Fibroblast of the aortic adventitia (primary cell): ENCODE measurements around the gene PHRF1. TPM values are rescaled to one million over a fixed set of nuclear protein-coding genes. Genes with fewer than 3 reads are reported as not detected.

Experiments
- DNase-seq: peaks from one replicate; pipeline ENCODE4 v3.0.0-alpha.2; 2010; ENCODE audit warnings: low read depth
- H3K4me3 ChIP-seq: 2 replicates; pipeline ENCODE4 v1.5.1; 2011; ENCODE audit warnings: low read depth, mild to moderate bottlenecking, control low read depth, low read length, moderate library complexity
- small RNA-seq: library from RNA; depleted of rRNA; stranded (forward); fragments of <200 nt; gene quantifications from one replicate; pipeline ENCODE3, GENCODE V24; 2012
- total RNA-seq: library from RNA; depleted of rRNA; stranded (reverse); fragments of >200 nt; gene quantifications from 2 replicates; pipeline ENCODE4 v1.2.3, GENCODE V29; 2012; ENCODE audit warnings: low replicate concordance
- TF ChIP-seq, protein P1 (sequence below): IDR thresholded peaks from 2 replicates; pipeline ENCODE4 v1.5.1; 2011; ENCODE audit warnings: mild to moderate bottlenecking, low read length, control low read depth, inconsistent platforms; ENCODE audit not compliant: insufficient read depth

Gene PHRF1
- total RNA-seq, 1 donor: 27.6 TPM

DNA sequence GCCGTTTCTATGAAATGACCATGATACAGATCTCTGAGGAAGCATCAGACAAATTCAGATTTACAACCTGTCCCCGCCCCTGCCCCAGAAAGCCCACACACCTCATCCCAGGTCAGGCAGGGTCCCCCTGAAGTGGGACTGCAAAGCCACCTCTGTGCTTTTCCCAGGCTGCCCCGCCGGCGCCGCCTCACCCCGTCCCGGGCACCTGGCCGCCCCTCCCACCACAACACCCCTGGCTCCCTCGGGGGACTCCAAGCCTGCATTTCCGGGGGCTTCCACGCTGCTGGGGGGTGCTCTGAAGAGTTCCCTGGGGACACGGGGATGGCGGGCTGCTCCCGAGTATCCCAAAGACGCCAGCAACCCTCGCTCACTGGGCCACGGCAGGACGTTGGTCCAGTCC, 84.0 kb downstream of the PHRF1 start:
- TF ChIP-seq, protein P1, sequence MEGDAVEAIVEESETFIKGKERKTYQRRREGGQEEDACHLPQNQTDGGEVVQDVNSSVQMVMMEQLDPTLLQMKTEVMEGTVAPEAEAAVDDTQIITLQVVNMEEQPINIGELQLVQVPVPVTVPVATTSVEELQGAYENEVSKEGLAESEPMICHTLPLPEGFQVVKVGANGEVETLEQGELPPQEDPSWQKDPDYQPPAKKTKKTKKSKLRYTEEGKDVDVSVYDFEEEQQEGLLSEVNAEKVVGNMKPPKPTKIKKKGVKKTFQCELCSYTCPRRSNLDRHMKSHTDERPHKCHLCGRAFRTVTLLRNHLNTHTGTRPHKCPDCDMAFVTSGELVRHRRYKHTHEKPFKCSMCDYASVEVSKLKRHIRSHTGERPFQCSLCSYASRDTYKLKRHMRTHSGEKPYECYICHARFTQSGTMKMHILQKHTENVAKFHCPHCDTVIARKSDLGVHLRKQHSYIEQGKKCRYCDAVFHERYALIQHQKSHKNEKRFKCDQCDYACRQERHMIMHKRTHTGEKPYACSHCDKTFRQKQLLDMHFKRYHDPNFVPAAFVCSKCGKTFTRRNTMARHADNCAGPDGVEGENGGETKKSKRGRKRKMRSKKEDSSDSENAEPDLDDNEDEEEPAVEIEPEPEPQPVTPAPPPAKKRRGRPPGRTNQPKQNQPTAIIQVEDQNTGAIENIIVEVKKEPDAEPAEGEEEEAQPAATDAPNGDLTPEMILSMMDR: no peak
- DNase-seq: no peak

DNA sequence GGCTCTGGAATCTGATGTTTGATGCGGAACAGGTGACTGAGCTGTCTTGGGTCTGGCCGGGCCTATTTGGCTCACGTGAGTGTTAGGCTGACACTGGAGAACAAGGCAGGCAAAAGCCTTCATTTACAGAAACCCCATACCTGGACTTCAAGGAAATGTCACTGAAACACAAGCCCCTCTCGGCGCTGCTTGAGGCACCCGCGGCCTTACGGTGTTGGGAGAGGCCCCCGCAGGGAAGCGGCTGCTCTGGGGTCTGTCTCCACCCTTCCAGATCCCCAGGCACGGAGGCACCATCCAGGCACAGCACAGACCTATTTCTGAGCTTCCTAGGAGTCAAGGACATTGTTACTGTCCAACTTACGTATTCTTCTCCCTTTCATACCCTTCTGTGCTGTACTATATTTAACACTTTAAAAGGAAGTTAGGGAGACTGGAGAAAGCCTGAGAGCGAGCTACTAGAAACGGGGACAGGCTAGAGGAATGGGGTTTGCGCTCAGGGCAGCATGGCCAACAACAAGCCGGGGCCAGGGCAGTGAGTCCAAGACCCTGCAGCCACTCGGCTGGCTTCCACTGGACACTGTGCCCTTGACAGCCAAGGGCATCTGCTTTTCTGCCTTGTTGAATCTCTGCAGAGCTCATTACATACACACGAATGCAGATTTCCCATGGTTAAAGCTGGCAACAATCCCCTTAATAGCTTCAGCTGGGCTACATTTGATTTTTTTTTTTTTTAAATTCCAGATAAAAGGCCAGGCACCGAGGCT, 84.6 kb downstream of the PHRF1 start:
- DNase-seq: no peak
- TF ChIP-seq, protein P1: no peak
- H3K4me3 ChIP-seq: no peak overlapping the region

More for the DNA sequence above, 84.0 kb downstream of the PHRF1 start:
- no peak overlapping the region for H3K4me3 ChIP-seq

Small RNAs within 50 kb of the gene (small RNA-seq; reads per million reads assigned to genes)
- 45.2 reads per million, percentile 97 among the genes with 10 or more reads in this experiment for gene MIR210

Other genes with a start within 250 kb of the PHRF1 start
- 1.5 and 1.9 TPM in 2 replicates for gene B4GALNT4, start 207.0 kb upstream of the PHRF1 start, total RNA-seq
- gene PKP3, start 182.3 kb upstream of the PHRF1 start, total RNA-seq: 1.3 and 5.6 TPM in 2 replicates
- 30.4 and 38.7 TPM in 2 replicates for gene SIGIRR, start 161.5 kb upstream of the PHRF1 start, total RNA-seq
- gene ANO9, start 134.5 kb upstream of the PHRF1 start, total RNA-seq: not detected in 2 replicates
- 28.7 and 51.6 TPM in 2 replicates for gene PTDSS2, start 126.2 kb upstream of the PHRF1 start, total RNA-seq
- 388 and 436 TPM in 2 replicates for gene RNH1, start 69.2 kb upstream of the PHRF1 start, total RNA-seq
- 34.6 and 44.4 TPM in 2 replicates for gene HRAS, start 40.9 kb upstream of the PHRF1 start, total RNA-seq
- gene LRRC56, start 38.9 kb upstream of the PHRF1 start, total RNA-seq: 0.45 and 1.2 TPM in 2 replicates
- gene LMNTD2, start 15.7 kb upstream of the PHRF1 start, total RNA-seq: 0.36 TPM in 1 of 2 replicates, not detected in the other
- gene RASSF7, start 15.5 kb upstream of the PHRF1 start, total RNA-seq: 1.6 and 2.5 TPM in 2 replicates
- gene IRF7, start 39.5 kb downstream of the PHRF1 start, total RNA-seq: 6.5 and 6.8 TPM in 2 replicates
- not detected in 2 replicates for gene CDHR5, start 48.5 kb downstream of the PHRF1 start, total RNA-seq
- not detected in 2 replicates for gene SCT, start 50.7 kb downstream of the PHRF1 start, total RNA-seq
- gene DRD4, start 60.8 kb downstream of the PHRF1 start, total RNA-seq: 0.09 and 0.16 TPM in 2 replicates
- gene DEAF1, start 118.8 kb downstream of the PHRF1 start, total RNA-seq: 26.7 and 40.0 TPM in 2 replicates
- gene TMEM80, start 119.3 kb downstream of the PHRF1 start, total RNA-seq: 3.6 and 9.4 TPM in 2 replicates
- 47.9 and 49.2 TPM in 2 replicates for gene EPS8L2, start 129.8 kb downstream of the PHRF1 start, total RNA-seq
- gene TALDO1, start 171.0 kb downstream of the PHRF1 start, total RNA-seq: 123 and 146 TPM in 2 replicates
- 40.6 and 53.4 TPM in 2 replicates for gene GATD1, start 201.0 kb downstream of the PHRF1 start, total RNA-seq
- 0.65 and 1.2 TPM in 2 replicates for gene CEND1, start 213.6 kb downstream of the PHRF1 start, total RNA-seq
- 16.7 and 17.6 TPM in 2 replicates for gene SLC25A22, start 221.8 kb downstream of the PHRF1 start, total RNA-seq
- 6.3 and 8.8 TPM in 2 replicates for gene PIDD1, start 228.8 kb downstream of the PHRF1 start, total RNA-seq
- gene RPLP2, start 233.5 kb downstream of the PHRF1 start, total RNA-seq: 99.4 and 841 TPM in 2 replicates
- 20.0 and 27.7 TPM in 2 replicates for gene PNPLA2, start 242.4 kb downstream of the PHRF1 start, total RNA-seq